ENCODE results near the gene ADGRF4.

- TF ChIP-seq SAFB2 (IDR thresholded peaks at IDR 0.05; ENCODE audit: borderline replicate concordance, low read depth, low read length, severe bottlenecking) = no peak
- no peak for TF ChIP-seq JUN (IDR thresholded peaks at IDR 0.05; ENCODE audit: borderline replicate concordance, low read depth, low read length)
- TF ChIP-seq JUN (CRISPR knock-in tag; IDR thresholded peaks at IDR 0.05; ENCODE audit: borderline replicate concordance) = no peak
- no peak for TF ChIP-seq ESRRA (IDR thresholded peaks at IDR 0.05; ENCODE audit: borderline replicate concordance, low read depth)
- TF ChIP-seq ERF (CRISPR knock-in tag; IDR thresholded peaks at IDR 0.05) = no peak
- no peak for TF ChIP-seq ZBTB43 (CRISPR knock-in tag; IDR thresholded peaks at IDR 0.05)
- no peak for TF ChIP-seq YY1 (IDR thresholded peaks at IDR 0.05; ENCODE audit: borderline replicate concordance in 1 of 3, control insufficient read depth in 1 of 3, extremely low read depth in 1 of 3, insufficient read depth in 3 of 3, insufficient read length in 1 of 3, insufficient replicate concordance in 2 of 3, low read depth in 1 of 3, low read length in 2 of 3)
- TF ChIP-seq ZNF561 (CRISPR knock-in tag; conservative IDR thresholded peaks at IDR 0.05) = no peak
Measured at GRCh38 chr6:47665112-47665511, 33.3 kb upstream of the ADGRF4 start.

All from K562 (cell line).